ENCODE measurements around the gene HDAC4.

DNA sequence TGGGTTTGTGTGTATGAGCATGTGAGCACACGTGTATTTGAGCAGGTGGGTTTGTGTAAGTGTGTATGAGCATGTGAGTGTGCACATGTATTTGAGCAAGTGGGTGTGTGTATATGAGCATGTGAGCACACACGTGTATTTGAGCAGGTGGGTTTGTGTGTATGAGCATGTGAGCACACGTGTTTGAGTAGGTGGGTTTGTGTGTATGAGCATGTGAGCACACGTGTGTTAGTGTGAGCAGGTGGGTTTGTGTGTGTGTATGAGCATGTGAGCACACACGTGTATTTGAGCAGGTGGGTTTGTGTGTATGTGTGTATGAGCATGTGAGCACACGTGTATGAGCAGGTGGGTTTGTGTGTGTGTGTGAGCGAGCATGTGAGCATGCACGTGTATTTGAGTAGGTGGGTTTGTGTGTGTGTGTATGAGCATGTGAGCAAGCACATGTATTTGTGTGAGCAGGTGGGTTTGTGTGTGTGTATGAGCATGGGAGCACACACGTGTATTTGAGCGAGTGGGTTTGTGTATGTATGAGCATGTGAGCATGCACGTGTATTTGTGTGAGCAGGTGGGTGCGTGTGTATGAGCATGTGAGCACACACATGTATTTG is 383.2 kb downstream of the HDAC4 start:
- TF ChIP-seq, protein P1, sequence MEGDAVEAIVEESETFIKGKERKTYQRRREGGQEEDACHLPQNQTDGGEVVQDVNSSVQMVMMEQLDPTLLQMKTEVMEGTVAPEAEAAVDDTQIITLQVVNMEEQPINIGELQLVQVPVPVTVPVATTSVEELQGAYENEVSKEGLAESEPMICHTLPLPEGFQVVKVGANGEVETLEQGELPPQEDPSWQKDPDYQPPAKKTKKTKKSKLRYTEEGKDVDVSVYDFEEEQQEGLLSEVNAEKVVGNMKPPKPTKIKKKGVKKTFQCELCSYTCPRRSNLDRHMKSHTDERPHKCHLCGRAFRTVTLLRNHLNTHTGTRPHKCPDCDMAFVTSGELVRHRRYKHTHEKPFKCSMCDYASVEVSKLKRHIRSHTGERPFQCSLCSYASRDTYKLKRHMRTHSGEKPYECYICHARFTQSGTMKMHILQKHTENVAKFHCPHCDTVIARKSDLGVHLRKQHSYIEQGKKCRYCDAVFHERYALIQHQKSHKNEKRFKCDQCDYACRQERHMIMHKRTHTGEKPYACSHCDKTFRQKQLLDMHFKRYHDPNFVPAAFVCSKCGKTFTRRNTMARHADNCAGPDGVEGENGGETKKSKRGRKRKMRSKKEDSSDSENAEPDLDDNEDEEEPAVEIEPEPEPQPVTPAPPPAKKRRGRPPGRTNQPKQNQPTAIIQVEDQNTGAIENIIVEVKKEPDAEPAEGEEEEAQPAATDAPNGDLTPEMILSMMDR (IDR thresholded peaks at IDR 0.05): no peak
- TF ChIP-seq POLR2AphosphoS5 (IDR thresholded peaks at IDR 0.05) (no peak), POLR2A (IDR thresholded peaks at IDR 0.05) (no peak), EP300 (IDR thresholded peaks at IDR 0.05) (no peak)
